SK-N-SH (cell line): ENCODE measurements around the gene IGFBPL1. TPM values are rescaled to one million over a fixed set of nuclear protein-coding genes. Genes with fewer than 3 reads are reported as not detected.
"Not testable (repeated sequence)": the region's sequence is repeated elsewhere in the genome, so short reads cannot be mapped to it uniquely, and the experiment has no call there.

Experiments used
- CTCF ChIA-PET: fragments of 300-600, 350-600 bp; formaldehyde crosslinking; extraction: SDS; loops from one replicate; lab custom pipeline; 2021; lab: Yijun Ruan, JAX
- POLR2A ChIA-PET: fragments of 350-600 bp; sonication (Branson Sonifier 250); formaldehyde crosslinking; extraction: SDS; loops from one replicate; lab custom pipeline; 2020; ENCODE audit warnings: antibody characterized with exemption, inconsistent platforms; lab: Yijun Ruan, JAX
- DNase-seq: peaks from one replicate; pipeline ENCODE4 v3.0.0; 2012
- H2AFZ ChIP-seq: fragments of 200-600 bp; sonication (generic); 2 replicates; pipeline ENCODE4 v1.8.1; 2016; ENCODE audit warnings: antibody characterized with exemption, mild to moderate bottlenecking, low read depth
- H3F3A ChIP-seq: fragments of 200-600 bp; sonication (generic); replicated peaks from 2 replicates; pipeline ENCODE3; 2016; ENCODE audit warnings: antibody characterized with exemption, mild to moderate bottlenecking; ENCODE audit not compliant: insufficient read depth
- H3K27ac ChIP-seq, 2 experiments: fragments of 200-500 bp in 1 of 2; fragments of 200-600 bp in 1 of 2; sonication (Bioruptor generic) in 1 of 2; sonication (generic), shearing (Covaris generic) in 1 of 2; 2 replicates each; pipeline versions ENCODE4 v1.5.1 to v1.6.1; 2014 to 2016; ENCODE audit warnings: low read depth in 2 of 2, inconsistent platforms in 1 of 2, low read length in 1 of 2, mild to moderate bottlenecking in 1 of 2, mixed read lengths in 1 of 2
- H3K27me3 ChIP-seq: fragments of 200-600 bp; sonication (generic), shearing (Covaris generic); 2 replicates; pipeline ENCODE4 v1.6.1; 2016; ENCODE audit warnings: mixed run types; ENCODE audit not compliant: insufficient read depth
- H3K36me3 ChIP-seq, 2 experiments: fragments of 200-500 bp in 1 of 2; fragments of 200-600 bp in 1 of 2; sonication (Bioruptor generic) in 1 of 2; sonication (generic) in 1 of 2; replicated peaks in 1 of 2; 2 replicates each; pipeline versions ENCODE3 to v1.5.1; 2014 to 2016; ENCODE audit warnings: low read length in 1 of 2, mild to moderate bottlenecking in 1 of 2; ENCODE audit not compliant: insufficient read depth in 2 of 2, control insufficient read depth in 1 of 2
- H3K4me1 ChIP-seq, 2 experiments: fragments of 200-500 bp in 1 of 2; fragments of 200-600 bp in 1 of 2; sonication (Bioruptor generic) in 1 of 2; sonication (generic), shearing (Covaris generic) in 1 of 2; 2 replicates each; pipeline versions ENCODE4 v1.5.1 to v1.6.1; 2014 to 2016; ENCODE audit warnings: low read depth in 1 of 2, low read length in 1 of 2, mixed run types in 1 of 2; ENCODE audit not compliant: insufficient read depth in 2 of 2, control insufficient read depth in 1 of 2
- H3K4me2 ChIP-seq: fragments of 200-600 bp; sonication (generic), shearing (Covaris generic); 2 replicates; pipeline ENCODE4 v1.6.1; 2017; ENCODE audit warnings: mixed run types
- H3K4me3 ChIP-seq, 2 experiments: fragments of 200-500 bp in 1 of 2; fragments of 200-600 bp in 1 of 2; sonication (Bioruptor generic) in 1 of 2; sonication (generic), shearing (Covaris generic) in 1 of 2; 2 replicates each; pipeline versions ENCODE4 v1.5.1 to v1.8.1; 2014 to 2016; ENCODE audit warnings: low read depth in 2 of 2, inconsistent platforms in 1 of 2, low read length in 1 of 2, mild to moderate bottlenecking in 1 of 2, mixed read lengths in 1 of 2, moderate library complexity in 1 of 2
- H3K79me2 ChIP-seq: fragments of 200-600 bp; sonication (generic); 2 replicates; pipeline ENCODE4 v1.8.1; 2017; ENCODE audit warnings: mild to moderate bottlenecking; ENCODE audit not compliant: insufficient read depth
- H3K9ac ChIP-seq: fragments of 200-600 bp; sonication (generic); 2 replicates; pipeline ENCODE4 v1.6.1; 2017; ENCODE audit warnings: mixed run types
- H3K9me2 ChIP-seq: fragments of 200-600 bp; sonication (generic); 2 replicates; pipeline ENCODE4 v1.6.1; 2017; ENCODE audit warnings: mixed run types
- H3K9me3 ChIP-seq: fragments of 200-600 bp; sonication (generic); 2 replicates; pipeline ENCODE4 v1.6.1; 2017; ENCODE audit warnings: mixed run types, mild to moderate bottlenecking, moderate library complexity
- H4K20me1 ChIP-seq: fragments of 200-600 bp; sonication (generic); 2 replicates; pipeline ENCODE4 v1.6.1; 2017; ENCODE audit warnings: mild to moderate bottlenecking, mixed run types; ENCODE audit not compliant: insufficient read depth
- CHD2 ChIP-seq: fragments of 150-350 bp; IDR thresholded peaks from 2 replicates; pipeline ENCODE4 v1.6.1; 2018; ENCODE audit warnings: low read length; ENCODE audit not compliant: partially characterized antibody
- EP300 ChIP-seq, 2 experiments: IDR thresholded peaks; 2 replicates each; pipeline versions ENCODE4 v1.4.0 to v1.6.1; 2012; ENCODE audit warnings: borderline replicate concordance in 1 of 2, low read depth in 1 of 2, low read length in 1 of 2
- EZH2phosphoT487 ChIP-seq: fragments of 200-600 bp; sonication (generic); IDR thresholded peaks from 2 replicates; pipeline ENCODE4 v1.6.1; 2017; ENCODE audit warnings: low read depth, mixed run types, mild to moderate bottlenecking, antibody characterized with exemption, moderate library complexity, borderline replicate concordance
- FOXJ3 ChIP-seq: sonication (generic); formaldehyde crosslinking; IDR thresholded peaks from 2 replicates; pipeline ENCODE4 v1.5.1; 2020; ENCODE audit warnings: mild to moderate bottlenecking, missing genetic modification reagents
- MEF2A ChIP-seq: IDR thresholded peaks from 2 replicates; pipeline ENCODE4 v1.4.0; 2012; ENCODE audit warnings: low read depth, borderline replicate concordance
- NRF1 ChIP-seq: IDR thresholded peaks from 2 replicates; pipeline ENCODE4 v1.6.1; 2012; ENCODE audit warnings: low read depth, mild to moderate bottlenecking, low read length
- RAD21 ChIP-seq: IDR thresholded peaks from 2 replicates; pipeline ENCODE4 v1.6.1; 2012; ENCODE audit warnings: mild to moderate bottlenecking, low read length
- RCOR1 ChIP-seq: fragments of 150-350 bp; IDR thresholded peaks from 2 replicates; pipeline ENCODE4 v1.6.1; 2017; ENCODE audit warnings: antibody characterized with exemption, low read length
- RFX5 ChIP-seq: IDR thresholded peaks from 2 replicates; pipeline ENCODE4 v1.6.1; 2012; ENCODE audit warnings: mild to moderate bottlenecking, improper control_type of control experiment, low read length
- RXRA ChIP-seq: IDR thresholded peaks from 2 replicates; pipeline ENCODE4 v1.4.0; 2012; ENCODE audit warnings: low read depth, mild to moderate bottlenecking, borderline replicate concordance
- SIN3A ChIP-seq: IDR thresholded peaks from 2 replicates; pipeline ENCODE4 v1.6.1; 2012; ENCODE audit warnings: low read depth, mild to moderate bottlenecking, low read length, moderate library complexity, borderline replicate concordance
- TEAD4 ChIP-seq: IDR thresholded peaks from 2 replicates; pipeline ENCODE4 v1.4.0; 2012; ENCODE audit warnings: mild to moderate bottlenecking, borderline replicate concordance; ENCODE audit not compliant: insufficient read depth
- USF1 ChIP-seq: IDR thresholded peaks from 2 replicates; pipeline ENCODE4 v1.4.0; 2012; ENCODE audit warnings: low read depth, borderline replicate concordance
- WGBS: methylation state at CpG from one replicate; pipeline ENCODE4 v1.1.6; 2017; ENCODE audit warnings: low lambda C conversion rate; 5-methylcytosine and 5-hydroxymethylcytosine counted together
- polyA plus RNA-seq, 3 experiments: library from polyadenylated mRNA; depleted of rRNA; stranded (reverse); fragments of >200 nt; gene quantifications; 2 replicates each; pipeline ENCODE4 v1.2.3, GENCODE V29; 2012
- TF ChIP-seq, protein P1 (sequence below): IDR thresholded peaks from 2 replicates; pipeline ENCODE4 v1.4.0; 2012; ENCODE audit warnings: low read depth

IGFBPL1 gene
- polyA plus RNA-seq, 1 of the 3 experiments (the other 2 are of a cell fraction): 0.41 TPM

- H3K9me3 ChIP-seq: no peaks in the 10 kb centered on the region
- no peak overlapping the region for H3K4me3 ChIP-seq
- no peak overlapping the region for H3K27ac ChIP-seq
- H3K4me1 ChIP-seq: peaks cover 0 to 8% of the 10 kb centered on the region in 2 experiments; a peak in 1 of 4 replicates
- no peak for TF ChIP-seq RAD21
- no peak for TF ChIP-seq RXRA
- no peak for TF ChIP-seq MEF2A
- no peaks in the 10 kb centered on the region for H3F3A ChIP-seq
- H4K20me1 ChIP-seq: no peaks in the 10 kb centered on the region
- POLR2A ChIA-PET: no interaction called here
- no peaks in the 10 kb centered on the region for H3K9me2 ChIP-seq
- H2AFZ ChIP-seq: no peak overlapping the region
- CTCF ChIA-PET: interaction anchor here (0.6 to 3.6 kb wide), 8 partner anchors 9 to 491 kb away, joined by 3 to 47 read pairs (median 6); partner anchors contain the start of gene ALDH1B1
- no peak for DNase-seq
- WGBS: 52% methylated on average over 6 of the region's 6 CpGs
- no peak overlapping the region for H3K4me2 ChIP-seq
- H3K36me3 ChIP-seq: peaks cover 0 to 7% of the 10 kb centered on the region in 2 experiments
- no peak overlapping the region for H3K9ac ChIP-seq
- H3K27me3 ChIP-seq: no peaks in the 10 kb centered on the region; the same call in 1 of the 2 replicates
- no peaks in the 10 kb centered on the region for H3K79me2 ChIP-seq
These were observed 22.3 kb downstream of the IGFBPL1 start for GRCh38 chr9:38401994-38402393.

DNA sequence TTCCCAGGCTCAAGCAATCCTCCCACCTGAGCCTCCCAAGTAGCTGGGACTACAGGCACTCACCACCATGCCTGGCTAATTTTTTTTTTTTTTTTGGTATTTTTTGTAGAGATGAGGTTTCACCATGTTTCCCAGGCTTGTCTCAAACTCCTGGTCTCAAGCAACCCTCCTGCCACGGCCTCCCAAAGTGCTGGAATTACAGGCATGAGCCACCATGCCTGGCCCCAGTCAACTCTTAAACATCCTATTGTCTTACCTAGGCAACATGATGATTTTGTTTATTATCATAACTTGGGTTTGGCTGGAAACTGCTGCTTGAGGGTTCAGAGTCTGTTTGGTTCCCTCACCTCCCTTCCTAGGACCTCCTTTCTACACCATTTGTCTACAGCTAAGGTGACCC, 25.1 kb downstream of the IGFBPL1 start:
- CTCF ChIA-PET: interaction anchor here (1.8 to 3.6 kb wide), 3 partner anchors 17 to 28 kb away, joined by 4 to 47 read pairs (median 27); no protein-coding TSS in a partner anchor
- DNase-seq, H4K20me1 ChIP-seq, H3K4me3 ChIP-seq, H3F3A ChIP-seq, H3K9ac ChIP-seq, H2AFZ ChIP-seq, H3K4me2 ChIP-seq, H3K9me2 ChIP-seq, H3K4me1 ChIP-seq, H3K27ac ChIP-seq, H3K79me2 ChIP-seq, H3K27me3 ChIP-seq, H3K9me3 ChIP-seq, POLR2A ChIA-PET: not testable (repeated sequence)
- peaks cover 0 to 22% of the 10 kb centered on the region in 2 experiments for H3K36me3 ChIP-seq
- 86% methylated on average over 1 of the region's 1 CpG for WGBS

GRCh38 chr9:38396371-38396671, 27.9 kb downstream of the IGFBPL1 start:
- DNase-seq: no peak
- Histone ChIP-seq H3K79me2 (peaks cover 20% of the 10 kb centered on the region; the same call in 1 of the 2 replicates), H3F3A (no peaks in the 10 kb centered on the region), H3K27ac (no peak overlapping the region), H4K20me1 (no peaks in the 10 kb centered on the region), H3K9me3 (no peaks in the 10 kb centered on the region), H3K4me1 (peaks cover 0 to 13% of the 10 kb centered on the region in 2 experiments; a peak in 3 of 4 replicates), H3K9ac (no peak overlapping the region), H3K4me3 (no peak overlapping the region), H3K9me2 (no peaks in the 10 kb centered on the region), H3K4me2 (no peak overlapping the region), H3K27me3 (no peaks in the 10 kb centered on the region), H3K36me3 (peaks cover 0 to 22% of the 10 kb centered on the region in 2 experiments), H2AFZ (no peak overlapping the region)
- TF ChIP-seq, protein P1, sequence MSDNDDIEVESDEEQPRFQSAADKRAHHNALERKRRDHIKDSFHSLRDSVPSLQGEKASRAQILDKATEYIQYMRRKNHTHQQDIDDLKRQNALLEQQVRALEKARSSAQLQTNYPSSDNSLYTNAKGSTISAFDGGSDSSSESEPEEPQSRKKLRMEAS: no peak
- TF ChIP-seq USF1 (no peak), TEAD4 (no peak), RFX5 (no peak), EP300 (IDR thresholded peaks at IDR 0.05; ENCODE audit: borderline replicate concordance in 1 of 2, low read depth in 1 of 2, low read length in 1 of 2) (no peak), EZH2phosphoT487 (no peak), CHD2 (no peak), SIN3A (no peak), RCOR1 (no peak), RXRA (no peak), FOXJ3 (CRISPR knock-in tag) (no peak), NRF1 (no peak)
- 75% methylated on average over 4 of the region's 10 CpGs for WGBS
- ChIA-PET POLR2A (no interaction called here), CTCF (interaction anchor here (1.5 kb wide), 1 partner anchor 20 kb away, joined by 3 read pairs; no protein-coding TSS in a partner anchor)
